AG20443 (cell line): ENCODE measurements around the gene TSPAN18.

Experiments used
- DNase-seq: peaks from one replicate; pipeline ENCODE4 v3.0.0; 2012; ENCODE audit warnings: low spot score, mixed read lengths

Gene TSPAN18

GRCh38 chr11:44823006-44823405 lies 96.2 kb downstream of the TSPAN18 start:
- DNase-seq, result no peak

- no peak for DNase-seq
These were observed 97.1 kb downstream of the TSPAN18 start for GRCh38 chr11:44823868-44824267.

- no peak for DNase-seq
These were observed 97.5 kb downstream of the TSPAN18 start for GRCh38 chr11:44824300-44824704.

GRCh38 chr11:44825058-44825785 lies 98.5 kb downstream of the TSPAN18 start:
- no peak for DNase-seq

- no peak for DNase-seq
These were observed 100.3 kb downstream of the TSPAN18 start for GRCh38 chr11:44826922-44827643.

GRCh38 chr11:44828296-44828695 lies 101.5 kb downstream of the TSPAN18 start:
- DNase-seq, result no peak

- DNase-seq, result no peak
These were observed 103.1 kb downstream of the TSPAN18 start for GRCh38 chr11:44829838-44830237.

GRCh38 chr11:44831605-44832394 lies 105.0 kb downstream of the TSPAN18 start:
- no peak for DNase-seq

- DNase-seq, result no peak
These were observed 105.7 kb downstream of the TSPAN18 start for GRCh38 chr11:44832452-44832851.

- DNase-seq, result no peak
These were observed 106.6 kb downstream of the TSPAN18 start for GRCh38 chr11:44833221-44833876.

- no peak for DNase-seq
These were observed 107.2 kb downstream of the TSPAN18 start for GRCh38 chr11:44833877-44834452.

- DNase-seq, result no peak
These were observed 108.1 kb downstream of the TSPAN18 start for GRCh38 chr11:44834846-44835245.

- no peak for DNase-seq
These were observed 108.5 kb downstream of the TSPAN18 start for GRCh38 chr11:44835296-44835695.

- DNase-seq, result no peak
These were observed 109.2 kb downstream of the TSPAN18 start for GRCh38 chr11:44835938-44836337.

GRCh38 chr11:44837661-44838060 lies 110.9 kb downstream of the TSPAN18 start:
- DNase-seq, result no peak

- no peak for DNase-seq
These were observed 112.8 kb downstream of the TSPAN18 start for GRCh38 chr11:44839458-44840084.

GRCh38 chr11:44840085-44840478 lies 113.3 kb downstream of the TSPAN18 start:
- DNase-seq, result no peak

- no peak for DNase-seq
These were observed 113.9 kb downstream of the TSPAN18 start for GRCh38 chr11:44840521-44841251.

- DNase-seq, result peak; percentile 86
These were observed 115.5 kb downstream of the TSPAN18 start for GRCh38 chr11:44842220-44842619.

GRCh38 chr11:44846852-44847251 lies 120.1 kb downstream of the TSPAN18 start:
- DNase-seq, result no peak

- no peak for DNase-seq
These were observed 120.6 kb downstream of the TSPAN18 start for GRCh38 chr11:44847316-44847715.
